Upper lobe of left lung (tissue), 4 donors: ENCODE measurements around the gene SUMF2.
"Not testable (repeated sequence)": the region's sequence is repeated elsewhere in the genome, so short reads cannot be mapped to it uniquely, and the experiment has no call there.

Experiments used
- CTCF ChIP-seq, 6 experiments: fragments of 450-650 bp in 4 of 6; fragments of 200-600 bp in 2 of 6; sonication (generic) in 2 of 6; IDR thresholded peaks; one replicate each; pipeline ENCODE4 v1.5.1; 2016 to 2019; ENCODE audit warnings: antibody characterized with exemption in 6 of 6
- EP300 ChIP-seq, 4 donors: sonication (generic); formaldehyde crosslinking; IDR thresholded peaks; one replicate each; pipeline ENCODE4 v1.5.1; 2017; ENCODE audit warnings: antibody characterized with exemption in 4 of 4, control low read depth in 2 of 4

- TF ChIP-seq CTCF, EP300 (IDR thresholded peaks at IDR 0.05): not testable (repeated sequence)
Observed at GRCh38 chr7:56048763-56049162, 15.3 kb upstream of the SUMF2 start.
